Measurements from ENCODE around the gene FAM20C.

DNA sequence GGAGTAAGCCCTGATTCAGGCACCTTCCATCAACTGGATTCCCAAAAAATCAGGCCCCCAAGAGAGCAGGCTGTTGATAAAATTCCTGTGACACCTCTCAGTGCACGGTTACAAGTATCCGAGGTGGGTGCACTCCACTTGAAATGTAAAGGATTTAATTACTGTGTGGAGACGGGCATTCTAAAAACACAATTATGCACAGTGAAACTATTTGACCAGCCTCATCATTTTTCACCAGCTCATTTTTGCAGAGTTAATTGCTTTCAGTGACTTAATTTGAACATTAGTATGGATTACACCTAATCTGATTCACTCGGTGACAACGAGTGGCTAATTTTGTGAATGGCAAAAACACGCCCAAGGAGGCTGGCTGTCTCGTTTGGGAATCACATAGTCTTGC, 99.9 kb downstream of the FAM20C start:
- TF ChIP-seq, protein P1, sequence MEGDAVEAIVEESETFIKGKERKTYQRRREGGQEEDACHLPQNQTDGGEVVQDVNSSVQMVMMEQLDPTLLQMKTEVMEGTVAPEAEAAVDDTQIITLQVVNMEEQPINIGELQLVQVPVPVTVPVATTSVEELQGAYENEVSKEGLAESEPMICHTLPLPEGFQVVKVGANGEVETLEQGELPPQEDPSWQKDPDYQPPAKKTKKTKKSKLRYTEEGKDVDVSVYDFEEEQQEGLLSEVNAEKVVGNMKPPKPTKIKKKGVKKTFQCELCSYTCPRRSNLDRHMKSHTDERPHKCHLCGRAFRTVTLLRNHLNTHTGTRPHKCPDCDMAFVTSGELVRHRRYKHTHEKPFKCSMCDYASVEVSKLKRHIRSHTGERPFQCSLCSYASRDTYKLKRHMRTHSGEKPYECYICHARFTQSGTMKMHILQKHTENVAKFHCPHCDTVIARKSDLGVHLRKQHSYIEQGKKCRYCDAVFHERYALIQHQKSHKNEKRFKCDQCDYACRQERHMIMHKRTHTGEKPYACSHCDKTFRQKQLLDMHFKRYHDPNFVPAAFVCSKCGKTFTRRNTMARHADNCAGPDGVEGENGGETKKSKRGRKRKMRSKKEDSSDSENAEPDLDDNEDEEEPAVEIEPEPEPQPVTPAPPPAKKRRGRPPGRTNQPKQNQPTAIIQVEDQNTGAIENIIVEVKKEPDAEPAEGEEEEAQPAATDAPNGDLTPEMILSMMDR (IDR thresholded peaks at IDR 0.05; ENCODE audit: control extremely low read depth in 1 of 3, insufficient read depth in 1 of 3, low read depth in 1 of 3, low read length in 3 of 3): no peak
- TF ChIP-seq TCF12 (IDR thresholded peaks at IDR 0.05; ENCODE audit: low read depth, low read length): no peak
- no peak for TF ChIP-seq HDAC6 (IDR thresholded peaks at IDR 0.05; ENCODE audit: low read depth, low read length)
- no peak for TF ChIP-seq EP300 (IDR thresholded peaks at IDR 0.05; ENCODE audit: borderline replicate concordance in 1 of 2, low read depth in 2 of 2, low read length in 2 of 2)
- TF ChIP-seq CHD1 (IDR thresholded peaks at IDR 0.05; ENCODE audit: low read depth, low read length): no peak
- TF ChIP-seq POLR2AphosphoS5 (IDR thresholded peaks at IDR 0.05; ENCODE audit: low read depth, low read length): no peak
- no peak for TF ChIP-seq KDM1A (IDR thresholded peaks at IDR 0.05; ENCODE audit: borderline replicate concordance, low read length)
- TF ChIP-seq POLR2A (IDR thresholded peaks at IDR 0.05; ENCODE audit: control extremely low read depth in 1 of 2, low read depth in 2 of 2, low read length in 2 of 2): no peak
- TF ChIP-seq RNF2 (IDR thresholded peaks at IDR 0.05; ENCODE audit: borderline replicate concordance, low read depth, low read length, missing control alignments, poor library complexity, severe bottlenecking): no peak
- TF ChIP-seq SAP30 (IDR thresholded peaks at IDR 0.05; ENCODE audit: insufficient read depth, insufficient replicate concordance, low read length): no peak
- no peak for TF ChIP-seq YY1 (IDR thresholded peaks at IDR 0.05; ENCODE audit: low read depth, low read length)
